Right atrium auricular region (tissue), 2 donors: ENCODE measurements around the gene MLYCD. TPM values are rescaled to one million over a fixed set of nuclear protein-coding genes. Genes with fewer than 3 reads are reported as not detected.

Experiments used
- DNase-seq: peaks from one replicate; pipeline ENCODE4 v3.0.0-alpha.2; 2019; ENCODE audit warnings: low spot score
- H3K27ac ChIP-seq, 2 donors: fragments of 200-600 bp; sonication (generic); 1 replicate in 1 of 2; 2 replicates in 1 of 2; pipeline ENCODE4 v1.5.1; 2016 to 2019
- H3K27me3 ChIP-seq, 2 donors: fragments of 200-600 bp; sonication (generic); one replicate each; pipeline versions ENCODE4 v1.5.1 to v1.6.0; 2017 to 2019
- H3K36me3 ChIP-seq: fragments of 200-600 bp; sonication (generic); one replicate; pipeline ENCODE4 v1.5.1; 2016
- H3K4me1 ChIP-seq, 2 donors: fragments of 200-600 bp; sonication (generic); one replicate each; pipeline versions ENCODE4 v1.5.1 to v1.6.0; 2017 to 2019
- H3K4me3 ChIP-seq, 2 donors: fragments of 200-600 bp; sonication (generic); 1 replicate in 1 of 2; 2 replicates in 1 of 2; pipeline ENCODE4 v1.5.1; 2017 to 2019; ENCODE audit warnings: mild to moderate bottlenecking in 1 of 2, moderate library complexity in 1 of 2
- H3K9me3 ChIP-seq, 2 donors: fragments of 200-600 bp; sonication (generic); one replicate each; pipeline ENCODE4 v1.5.1; 2019
- total RNA-seq, 2 donors: library from RNA; depleted of rRNA; stranded (reverse); fragments of >200 nt; gene quantifications; one replicate each; pipeline ENCODE4 v1.1.0, GENCODE V29; 2016
- TF ChIP-seq, protein P1 (sequence below), 2 donors: fragments of 200-600 bp; sonication (generic); IDR thresholded peaks; one replicate each; pipeline ENCODE4 v1.5.1; 2019; ENCODE audit warnings: antibody characterized with exemption in 2 of 2

MLYCD gene
- total RNA-seq, 2 donors from 2014 or later: 22.0 to 37.0 TPM

DNA sequence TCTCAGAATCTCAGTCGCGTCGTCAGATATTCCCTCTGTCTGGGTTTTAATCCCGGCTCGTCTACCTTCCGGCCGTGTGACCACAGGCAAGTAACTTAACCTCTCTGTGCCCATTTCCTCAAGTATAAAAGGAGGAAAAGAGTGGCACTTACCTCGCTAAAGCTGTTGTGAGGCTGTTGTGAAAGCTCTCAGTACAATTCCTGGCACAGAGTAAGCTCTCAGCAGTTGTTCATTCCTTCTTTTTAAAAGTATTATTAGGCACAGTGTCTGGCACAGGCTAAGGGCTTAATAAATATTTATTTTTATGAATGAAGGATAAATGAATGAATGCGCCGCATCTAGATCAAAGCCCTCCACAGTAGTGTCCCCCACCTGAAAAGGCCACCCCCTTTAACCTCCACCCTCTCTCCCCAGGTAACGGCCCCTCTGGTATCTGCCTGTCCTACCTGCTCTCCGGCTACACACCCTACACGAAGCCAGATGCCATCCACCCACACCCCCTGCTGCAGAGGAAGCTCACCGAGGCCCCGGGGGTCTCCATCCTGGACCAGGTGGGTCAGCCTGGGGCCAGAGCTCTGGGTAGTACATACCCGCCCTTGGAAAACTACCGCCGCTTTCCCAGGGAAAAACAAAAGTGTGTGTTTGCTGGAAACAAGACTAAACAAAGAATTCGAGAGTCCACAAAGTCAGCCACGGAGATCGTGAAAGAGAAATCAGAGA lies 60.1 kb downstream of the MLYCD start:
- Histone ChIP-seq H3K4me3 (no peak overlapping the region), H3K9me3 (no peaks in the 10 kb centered on the region), H3K4me1 (peaks cover 0 to 16% of the 10 kb centered on the region in 2 donors), H3K27ac (peak overlapping the region; percentile 1 to 38), H3K27me3 (no peaks in the 10 kb centered on the region), H3K36me3 (peaks cover 27% of the 10 kb centered on the region)
- TF ChIP-seq, protein P1, sequence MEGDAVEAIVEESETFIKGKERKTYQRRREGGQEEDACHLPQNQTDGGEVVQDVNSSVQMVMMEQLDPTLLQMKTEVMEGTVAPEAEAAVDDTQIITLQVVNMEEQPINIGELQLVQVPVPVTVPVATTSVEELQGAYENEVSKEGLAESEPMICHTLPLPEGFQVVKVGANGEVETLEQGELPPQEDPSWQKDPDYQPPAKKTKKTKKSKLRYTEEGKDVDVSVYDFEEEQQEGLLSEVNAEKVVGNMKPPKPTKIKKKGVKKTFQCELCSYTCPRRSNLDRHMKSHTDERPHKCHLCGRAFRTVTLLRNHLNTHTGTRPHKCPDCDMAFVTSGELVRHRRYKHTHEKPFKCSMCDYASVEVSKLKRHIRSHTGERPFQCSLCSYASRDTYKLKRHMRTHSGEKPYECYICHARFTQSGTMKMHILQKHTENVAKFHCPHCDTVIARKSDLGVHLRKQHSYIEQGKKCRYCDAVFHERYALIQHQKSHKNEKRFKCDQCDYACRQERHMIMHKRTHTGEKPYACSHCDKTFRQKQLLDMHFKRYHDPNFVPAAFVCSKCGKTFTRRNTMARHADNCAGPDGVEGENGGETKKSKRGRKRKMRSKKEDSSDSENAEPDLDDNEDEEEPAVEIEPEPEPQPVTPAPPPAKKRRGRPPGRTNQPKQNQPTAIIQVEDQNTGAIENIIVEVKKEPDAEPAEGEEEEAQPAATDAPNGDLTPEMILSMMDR (IDR thresholded peaks at IDR 0.05): no peak
- no peak for DNase-seq

DNA sequence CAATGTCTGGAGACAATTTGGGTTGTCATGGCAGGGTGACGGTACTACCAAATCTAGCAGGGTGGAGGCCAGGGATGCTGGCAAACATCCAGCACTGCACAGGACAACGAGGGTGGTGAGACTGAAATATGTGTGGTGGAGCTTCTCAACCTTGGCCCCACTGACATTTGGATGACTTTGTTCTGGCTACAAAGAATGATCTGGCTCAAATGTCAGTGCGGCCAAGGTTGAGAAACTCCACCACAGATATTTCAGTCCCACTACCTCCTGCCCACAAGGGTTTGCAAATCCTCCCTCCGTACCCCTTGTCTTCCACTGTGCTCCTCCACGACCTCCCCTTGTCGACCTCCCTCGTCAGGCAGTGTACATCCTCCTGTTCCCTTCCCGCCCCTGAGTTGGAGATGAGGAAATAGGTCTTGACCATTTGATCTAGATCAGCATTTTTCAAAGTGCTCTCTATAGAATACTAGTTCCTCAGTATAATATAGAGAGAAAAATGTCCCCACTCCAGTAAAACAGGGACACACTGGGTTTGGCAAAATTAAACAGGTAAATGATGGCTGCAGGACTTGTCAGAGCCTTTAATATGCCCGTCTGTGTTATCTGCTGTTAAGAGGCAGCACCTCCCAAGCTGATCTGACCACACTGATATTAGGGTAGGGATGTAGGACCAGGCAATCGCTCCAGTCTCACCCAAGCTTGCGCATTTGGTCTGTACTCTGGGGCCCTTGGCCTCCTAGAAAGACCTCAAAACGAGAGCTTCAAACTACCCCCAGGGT lies 60.9 kb downstream of the MLYCD start:
- TF ChIP-seq, protein P1 (IDR thresholded peaks at IDR 0.05): no peak
- DNase-seq: no peak
- peaks cover 0 to 8% of the 10 kb centered on the region in 2 donors for H3K4me1 ChIP-seq
- peaks cover 27% of the 10 kb centered on the region for H3K36me3 ChIP-seq
- H3K9me3 ChIP-seq: no peaks in the 10 kb centered on the region
- no peak overlapping the region for H3K4me3 ChIP-seq
- no peak overlapping the region for H3K27ac ChIP-seq
- H3K27me3 ChIP-seq: no peaks in the 10 kb centered on the region

DNA sequence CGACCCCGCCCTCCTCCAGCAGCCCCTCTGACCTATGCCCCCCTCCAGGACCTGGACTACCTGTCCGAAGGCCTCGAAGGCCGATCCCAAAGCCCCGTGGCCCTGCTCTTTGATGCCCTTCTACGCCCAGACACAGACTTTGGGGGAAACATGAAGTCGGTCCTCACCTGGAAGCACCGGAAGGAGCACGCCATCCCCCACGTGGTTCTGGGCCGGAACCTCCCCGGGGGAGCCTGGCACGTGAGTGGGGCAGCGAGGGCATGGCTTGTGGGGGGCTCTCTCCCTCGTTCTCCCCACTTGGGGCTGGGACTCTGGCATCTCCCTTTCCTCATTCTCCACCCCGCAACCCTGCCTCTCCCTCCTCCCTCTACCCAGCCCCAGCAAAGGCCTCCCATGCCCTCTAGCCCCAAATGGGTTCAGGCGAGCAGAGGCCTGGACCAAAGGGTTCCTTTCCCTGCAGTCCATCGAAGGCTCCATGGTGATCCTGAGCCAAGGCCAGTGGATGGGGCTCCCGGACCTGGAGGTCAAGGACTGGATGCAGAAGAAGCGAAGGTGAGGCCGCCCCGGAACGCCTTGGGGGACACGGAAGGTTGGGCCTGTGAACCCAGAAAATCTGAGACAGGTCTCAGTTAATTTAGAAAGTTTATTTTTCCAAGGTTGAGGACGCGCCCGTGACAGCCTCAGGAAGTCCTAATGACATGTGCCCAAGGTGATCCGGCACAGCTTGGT lies 61.8 kb downstream of the MLYCD start:
- Histone ChIP-seq H3K27ac (no peak overlapping the region), H3K9me3 (no peaks in the 10 kb centered on the region), H3K27me3 (no peaks in the 10 kb centered on the region), H3K4me3 (no peak overlapping the region), H3K36me3 (peaks cover 34% of the 10 kb centered on the region), H3K4me1 (no peaks in the 10 kb centered on the region)
- DNase-seq: no peak
- TF ChIP-seq, protein P1 (IDR thresholded peaks at IDR 0.05): no peak

DNA sequence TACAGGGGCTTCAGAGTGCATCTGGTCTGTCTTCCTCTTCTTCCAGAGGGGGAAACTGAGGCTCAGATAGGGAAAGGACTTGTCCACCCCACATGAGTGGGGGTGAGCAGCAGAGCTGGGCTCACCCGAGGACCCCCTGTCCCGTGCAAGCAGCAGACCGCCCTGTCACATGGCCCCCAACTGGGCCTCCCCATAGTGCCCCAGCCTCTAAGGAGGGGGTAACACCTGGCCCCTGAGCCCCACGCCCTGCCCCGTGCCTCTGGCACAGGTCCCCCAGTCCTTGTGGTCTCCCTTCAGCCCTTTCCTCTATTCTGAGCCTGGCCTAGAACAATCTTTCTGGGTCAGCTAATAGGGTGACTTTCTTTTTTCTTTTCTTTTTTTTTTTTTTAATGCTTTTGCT lies 62.7 kb downstream of the MLYCD start:
- H3K9me3 ChIP-seq: no peaks in the 10 kb centered on the region
- H3K36me3 ChIP-seq: peaks cover 37% of the 10 kb centered on the region
- H3K4me3 ChIP-seq: no peak overlapping the region
- no peak overlapping the region for H3K27ac ChIP-seq
- TF ChIP-seq, protein P1 (IDR thresholded peaks at IDR 0.05): no peak
- H3K4me1 ChIP-seq: no peaks in the 10 kb centered on the region
- H3K27me3 ChIP-seq: no peaks in the 10 kb centered on the region
- no peak for DNase-seq

DNA sequence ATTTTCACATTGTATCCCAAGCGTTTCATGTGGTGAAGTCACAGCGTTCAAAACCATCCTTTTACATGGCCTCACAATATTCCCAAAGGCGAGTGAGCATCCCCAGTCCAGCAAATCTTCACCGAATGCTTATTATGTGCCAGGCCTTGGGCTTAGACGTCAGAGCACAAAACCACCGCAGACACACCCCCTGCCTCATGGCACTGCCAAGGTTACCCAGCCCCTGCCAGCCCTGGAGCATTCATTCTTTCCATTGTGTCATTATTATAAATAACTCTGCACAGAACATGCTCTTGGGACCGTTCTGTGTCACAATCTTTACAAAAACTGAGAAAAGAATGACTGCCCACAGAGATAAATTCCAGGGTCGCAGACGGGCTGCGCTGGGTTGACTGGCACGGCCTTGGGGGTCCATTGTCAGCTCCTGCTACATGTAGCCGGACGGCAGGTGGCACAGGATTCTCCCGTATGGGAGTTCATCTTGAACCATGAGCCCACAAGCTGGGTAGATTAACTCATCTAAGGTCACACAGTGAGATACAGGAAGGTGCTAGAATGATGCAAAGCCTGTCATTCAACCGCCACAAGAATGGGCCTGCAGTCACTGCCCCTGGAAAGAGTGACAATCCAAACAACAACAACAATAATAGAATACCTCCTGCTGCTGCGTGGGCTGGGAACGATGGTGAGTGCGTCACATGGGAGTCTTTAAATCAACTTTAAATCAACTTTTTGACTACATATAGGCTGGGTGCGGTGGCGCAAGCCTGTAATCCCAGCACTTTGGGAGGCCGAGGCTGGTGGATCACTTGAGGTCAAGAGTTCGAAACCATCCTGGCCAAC lies 64.6 kb downstream of the MLYCD start:
- no peak for DNase-seq
- Histone ChIP-seq H3K4me3 (no peak overlapping the region), H3K4me1 (no peaks in the 10 kb centered on the region), H3K27ac (no peak overlapping the region), H3K36me3 (peaks cover 37% of the 10 kb centered on the region), H3K9me3 (no peaks in the 10 kb centered on the region), H3K27me3 (no peaks in the 10 kb centered on the region)
- TF ChIP-seq, protein P1 (IDR thresholded peaks at IDR 0.05): no peak
